ENCODE measurements around the gene QDPR.

The QDPR gene

GRCh38 chr4:17526695-17527477, 15.0 kb upstream of the QDPR start:
- DNase-seq, result no peak

- DNase-seq, result no peak
Measured at GRCh38 chr4:17523662-17524061, 11.8 kb upstream of the QDPR start.

GRCh38 chr4:17521595-17521994, 9.7 kb upstream of the QDPR start:
- no peak for DNase-seq

GRCh38 chr4:17517664-17518063, 5.8 kb upstream of the QDPR start:
- no peak for DNase-seq

GRCh38 chr4:17516980-17517379, 5.1 kb upstream of the QDPR start:
- no peak for DNase-seq

GRCh38 chr4:17515445-17516407, 3.8 kb upstream of the QDPR start:
- DNase-seq, result no peak

GRCh38 chr4:17514865-17515264, 3.0 kb upstream of the QDPR start, which contains the start of gene CLRN2:
CLRN2 (plus strand) TSS chr4:17515165; CDS start chr4:17515267, 102 bp downstream.
- no peak for DNase-seq

- no peak for DNase-seq
Measured at GRCh38 chr4:17512973-17513665, 1.2 kb upstream of the QDPR start.

- peak in 2 of 5 experiments; percentile 50 to 76 for DNase-seq
Measured at GRCh38 chr4:17511509-17511949, 361 bp downstream of the QDPR start.

GRCh38 chr4:17511051-17511450, 839 bp downstream of the QDPR start:
- no peak for DNase-seq

- no peak for DNase-seq
Measured at GRCh38 chr4:17510582-17510981, 1.3 kb downstream of the QDPR start.

- no peak for DNase-seq
Measured at GRCh38 chr4:17504081-17504480, 7.8 kb downstream of the QDPR start.

- no peak for DNase-seq
Measured at GRCh38 chr4:17502756-17503155, 9.1 kb downstream of the QDPR start.

- peak in 1 of 5 experiments; percentile 11 for DNase-seq
Measured at GRCh38 chr4:17500574-17500973, 11.3 kb downstream of the QDPR start.

- no peak for DNase-seq
Measured at GRCh38 chr4:17497890-17498523, 13.9 kb downstream of the QDPR start.

GRCh38 chr4:17494258-17495190, 17.4 kb downstream of the QDPR start:
- no peak for DNase-seq

- DNase-seq, result no peak
Measured at GRCh38 chr4:17493619-17494018, 18.3 kb downstream of the QDPR start.

- no peak for DNase-seq
Measured at GRCh38 chr4:17492876-17493275, 19.0 kb downstream of the QDPR start.

- DNase-seq, result no peak
Measured at GRCh38 chr4:17492058-17492741, 19.7 kb downstream of the QDPR start.

- DNase-seq, result no peak
Measured at GRCh38 chr4:17491196-17491595, 20.7 kb downstream of the QDPR start.

Data from T-helper 2 cell (primary cell).